Gastroesophageal sphincter (tissue), 3 donors: ENCODE results near the gene CLDN1.

Source experiments
- CTCF ChIP-seq, 4 experiments: fragments of 200-600 bp in 2 of 4; fragments of 450-650 bp in 2 of 4; sonication (generic) in 1 of 4; IDR thresholded peaks; one replicate each; pipeline ENCODE4 v1.5.1; 2017 to 2019; ENCODE audit warnings: antibody characterized with exemption in 4 of 4, mild to moderate bottlenecking in 2 of 4, moderate library complexity in 2 of 4
- EP300 ChIP-seq: sonication (generic); formaldehyde crosslinking; IDR thresholded peaks from one replicate; pipeline ENCODE4 v1.6.1; 2017; ENCODE audit warnings: antibody characterized with exemption, mild to moderate bottlenecking
- POLR2A ChIP-seq, 2 donors: fragments of 450-650 bp; IDR thresholded peaks; one replicate each; pipeline ENCODE4 v1.6.1; 2017; ENCODE audit warnings: antibody characterized with exemption in 2 of 2, mild to moderate bottlenecking in 2 of 2, moderate library complexity in 1 of 2

DNA sequence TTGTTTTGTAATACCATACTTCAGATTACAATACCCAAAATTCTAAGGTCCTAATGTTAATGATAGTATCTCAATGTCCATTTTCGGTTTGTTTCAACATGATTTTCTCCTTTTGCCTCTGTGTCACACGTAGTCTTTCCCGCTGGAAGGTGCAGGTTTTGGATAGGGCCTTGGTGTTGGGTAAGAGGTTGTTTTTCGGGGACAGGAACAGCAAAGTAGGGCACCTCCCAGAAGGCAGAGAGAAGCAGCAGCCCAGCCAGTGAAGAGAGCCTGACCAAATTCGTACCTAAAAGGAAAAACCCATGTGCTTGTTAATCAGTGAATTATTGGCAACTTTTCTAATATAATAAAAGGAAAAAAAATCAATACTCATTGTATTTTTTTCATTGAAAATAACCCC lies 14.1 kb downstream of the CLDN1 start:
- TF ChIP-seq CTCF (IDR thresholded peaks at IDR 0.05) = no peak
- no peak for TF ChIP-seq POLR2A (IDR thresholded peaks at IDR 0.05)
- TF ChIP-seq EP300 = no peak
